Stimulated activated CD8-positive, alpha-beta memory T cell treated with anti-CD3 and anti-CD28 coated beads, Interleukin-2, amount 100 ng/mL, for 48 hours (primary cell): Measurements from ENCODE around the gene SEMA5A.

Source experiments
- DNase-seq, 2 donors: peaks; one replicate each; pipeline ENCODE4 v3.0.0-alpha.2; 2020; ENCODE audit warnings: low read depth in 2 of 2

The SEMA5A gene

GRCh38 chr5:9549941-9550340 is 4.1 kb upstream of the SEMA5A start:
- DNase-seq, result no peak

GRCh38 chr5:9547122-9547947 is 1.5 kb upstream of the SEMA5A start:
- no peak for DNase-seq

GRCh38 chr5:9545136-9545991 is 511 bp downstream of the SEMA5A start:
- DNase-seq, result no peak

- DNase-seq, result peak; percentile 27 to 36
Measured at GRCh38 chr5:9544502-9545135, 1.3 kb downstream of the SEMA5A start.

- no peak for DNase-seq
Measured at GRCh38 chr5:9544056-9544455, 1.8 kb downstream of the SEMA5A start.

GRCh38 chr5:9543311-9543920 is 2.5 kb downstream of the SEMA5A start:
- DNase-seq, result no peak

GRCh38 chr5:9540791-9541190 is 5.1 kb downstream of the SEMA5A start:
- no peak for DNase-seq

GRCh38 chr5:9538504-9538903 is 7.4 kb downstream of the SEMA5A start:
- DNase-seq, result no peak

GRCh38 chr5:9537223-9538141 is 8.4 kb downstream of the SEMA5A start:
- DNase-seq, result no peak

- DNase-seq, result no peak
Measured at GRCh38 chr5:9536717-9537116, 9.2 kb downstream of the SEMA5A start.

GRCh38 chr5:9534881-9535517 is 10.9 kb downstream of the SEMA5A start:
- no peak for DNase-seq

GRCh38 chr5:9533562-9534364 is 12.1 kb downstream of the SEMA5A start:
- DNase-seq, result no peak

GRCh38 chr5:9533096-9533495 is 12.8 kb downstream of the SEMA5A start:
- no peak for DNase-seq

GRCh38 chr5:9529513-9529912 is 16.4 kb downstream of the SEMA5A start:
- no peak for DNase-seq

- DNase-seq, result no peak
Measured at GRCh38 chr5:9529041-9529480, 16.8 kb downstream of the SEMA5A start.

GRCh38 chr5:9524941-9525340 is 20.9 kb downstream of the SEMA5A start:
- no peak for DNase-seq

- DNase-seq, result no peak
Measured at GRCh38 chr5:9523090-9523823, 22.6 kb downstream of the SEMA5A start.

GRCh38 chr5:9519537-9519936 is 26.3 kb downstream of the SEMA5A start:
- DNase-seq, result no peak

- DNase-seq, result no peak
Measured at GRCh38 chr5:9516591-9516990, 29.3 kb downstream of the SEMA5A start.
